PC-3 (cell line): ENCODE results near the gene ZBTB26. TPM values are rescaled to one million over a fixed set of nuclear protein-coding genes. Genes with fewer than 3 reads are reported as not detected.

Experiments
- ATAC-seq: fragments of 200-7000 bp; cut with Tn5 transposase; 2 replicates; pipeline ENCODE4 v1.9.1; 2020; ENCODE audit warnings: mild to moderate bottlenecking, moderate library complexity
- BruUV-seq: library from RNA; stranded (reverse); fragments of 400-500 nt; replicated peaks from 2 replicates; lab custom pipeline; 2021; lab: Mats Ljungman, UMichigan
- CTCF ChIA-PET: fragments of 300-600 bp; sonication (Branson Sonifier 250); formaldehyde crosslinking; loops from one replicate; lab custom pipeline; 2022; ENCODE audit warnings: antibody characterized with exemption; lab: Charles Lee
- POLR2A ChIA-PET: fragments of 300-600 bp; sonication (Branson Sonifier 250); formaldehyde crosslinking; loops from one replicate; lab custom pipeline; 2022; ENCODE audit warnings: antibody characterized with exemption; ENCODE audit not compliant: unreplicated experiment; lab: Charles Lee
- DNase-seq: peaks from one replicate; pipeline ENCODE4 v3.0.0-alpha.2; 2015
- H2AFZ ChIP-seq: fragments of 300-600 bp; sonication (generic); 2 replicates; pipeline ENCODE4 v1.6.0; 2016; ENCODE audit warnings: antibody characterized with exemption, low read length
- H3F3A ChIP-seq: fragments of 300-600 bp; sonication (generic); one replicate; pipeline ENCODE4 v1.6.0; 2017; ENCODE audit warnings: antibody characterized with exemption, low read length, control low read depth, mild to moderate bottlenecking; ENCODE audit not compliant: unreplicated experiment
- H3K27ac ChIP-seq: fragments of 300-600 bp; sonication (generic); 2 replicates; pipeline ENCODE4 v1.5.1; 2016; ENCODE audit warnings: mild to moderate bottlenecking, low read length
- H3K27me3 ChIP-seq: fragments of 300-600 bp; sonication (generic); 2 replicates; pipeline ENCODE4 v1.6.1; 2016; ENCODE audit warnings: low read length, mixed read lengths
- H3K36me3 ChIP-seq: fragments of 300-600 bp; sonication (generic); 2 replicates; pipeline ENCODE4 v1.6.1; 2016; ENCODE audit warnings: low read depth, mixed run types, low read length, mixed read lengths
- H3K4me1 ChIP-seq: fragments of 300-600 bp; sonication (generic); 2 replicates; pipeline ENCODE4 v1.5.1; 2016; ENCODE audit warnings: low read length; ENCODE audit not compliant: insufficient read depth
- H3K4me2 ChIP-seq: fragments of 300-600 bp; sonication (generic); 2 replicates; pipeline ENCODE4 v1.6.0; 2016; ENCODE audit warnings: low read length
- H3K4me3 ChIP-seq: fragments of 300-600 bp; sonication (generic); 2 replicates; pipeline ENCODE4 v1.5.1; 2016; ENCODE audit warnings: mild to moderate bottlenecking, low read length, mixed read lengths
- H3K79me2 ChIP-seq: fragments of 300-600 bp; sonication (generic); 2 replicates; pipeline ENCODE4 v1.6.1; 2017; ENCODE audit warnings: low read length, mixed read lengths
- H3K9ac ChIP-seq: fragments of 300-600 bp; sonication (generic); 2 replicates; pipeline ENCODE4 v1.6.0; 2016; ENCODE audit warnings: mild to moderate bottlenecking, low read length
- H3K9me2 ChIP-seq: fragments of 300-600 bp; sonication (generic); replicated peaks from 2 replicates; pipeline ENCODE4 v1.6.1; 2016; ENCODE audit warnings: mixed run types, low read length, mixed read lengths
- H3K9me3 ChIP-seq: fragments of 300-600 bp; sonication (generic); 2 replicates; pipeline ENCODE4 v1.6.1; 2016; ENCODE audit warnings: low read length, mixed read lengths
- H4K20me1 ChIP-seq: fragments of 300-600 bp; sonication (generic); 2 replicates; pipeline ENCODE4 v1.6.1; 2016; ENCODE audit warnings: low read length, mixed read lengths
- EZH2 ChIP-seq: fragments of 300-600 bp; sonication (generic); IDR thresholded peaks from one replicate; pipeline ENCODE4 v1.6.1; 2017; ENCODE audit warnings: antibody characterized with exemption, mild to moderate bottlenecking, low read length; ENCODE audit not compliant: unreplicated experiment
- EZH2phosphoT487 ChIP-seq: fragments of 300-600 bp; sonication (generic); IDR thresholded peaks from 2 replicates; pipeline ENCODE4 v1.6.1; 2018; ENCODE audit warnings: mild to moderate bottlenecking, antibody characterized with exemption, low read length, borderline replicate concordance
- intact Hi-C: fragments of 100-400 bp; cut with micrococcal nuclease; formaldehyde crosslinking; loops from 2 replicates; pipeline ENCODE4 v1.9.0; 2023
- total RNA-seq: library from RNA; depleted of rRNA; stranded (reverse); fragments of >200 nt; gene quantifications from 2 replicates; pipeline ENCODE4 v1.2.3, GENCODE V29; 2014; rRNA removed
- TF ChIP-seq, protein P1 (sequence below): fragments of 300-600 bp; sonication (generic); conservative IDR thresholded peaks from 2 replicates; pipeline ENCODE4 v1.5.1; 2017; ENCODE audit warnings: antibody characterized with exemption, low read depth, mild to moderate bottlenecking, low read length

The ZBTB26 gene
- total RNA-seq, 1 experiment from 2014 or later = 1.6 TPM

- H3K79me2 ChIP-seq = no peaks in the 10 kb centered on the region
- H3K9ac ChIP-seq = no peak overlapping the region
- TF ChIP-seq EZH2phosphoT487 = no peak
- no peak for TF ChIP-seq EZH2
- TF ChIP-seq, protein P1, sequence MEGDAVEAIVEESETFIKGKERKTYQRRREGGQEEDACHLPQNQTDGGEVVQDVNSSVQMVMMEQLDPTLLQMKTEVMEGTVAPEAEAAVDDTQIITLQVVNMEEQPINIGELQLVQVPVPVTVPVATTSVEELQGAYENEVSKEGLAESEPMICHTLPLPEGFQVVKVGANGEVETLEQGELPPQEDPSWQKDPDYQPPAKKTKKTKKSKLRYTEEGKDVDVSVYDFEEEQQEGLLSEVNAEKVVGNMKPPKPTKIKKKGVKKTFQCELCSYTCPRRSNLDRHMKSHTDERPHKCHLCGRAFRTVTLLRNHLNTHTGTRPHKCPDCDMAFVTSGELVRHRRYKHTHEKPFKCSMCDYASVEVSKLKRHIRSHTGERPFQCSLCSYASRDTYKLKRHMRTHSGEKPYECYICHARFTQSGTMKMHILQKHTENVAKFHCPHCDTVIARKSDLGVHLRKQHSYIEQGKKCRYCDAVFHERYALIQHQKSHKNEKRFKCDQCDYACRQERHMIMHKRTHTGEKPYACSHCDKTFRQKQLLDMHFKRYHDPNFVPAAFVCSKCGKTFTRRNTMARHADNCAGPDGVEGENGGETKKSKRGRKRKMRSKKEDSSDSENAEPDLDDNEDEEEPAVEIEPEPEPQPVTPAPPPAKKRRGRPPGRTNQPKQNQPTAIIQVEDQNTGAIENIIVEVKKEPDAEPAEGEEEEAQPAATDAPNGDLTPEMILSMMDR = no peak
- no peak for DNase-seq
- no peaks in the 10 kb centered on the region for H3K9me2 ChIP-seq
- H3K9me3 ChIP-seq = no peaks in the 10 kb centered on the region
- intact Hi-C loops = no loop called here
- no peaks in the 10 kb centered on the region; the same call in 1 of the 2 replicates for H3K36me3 ChIP-seq
- no peak for ATAC-seq
- H3K4me3 ChIP-seq = no peak overlapping the region
- peaks cover 5% of the 10 kb centered on the region; the same call in 1 of the 2 replicates for H3K4me1 ChIP-seq
- H3F3A ChIP-seq = peaks cover 5% of the 10 kb centered on the region
- H3K4me2 ChIP-seq = no peak overlapping the region
- H3K27ac ChIP-seq = no peak overlapping the region
- no peaks in the 10 kb centered on the region for H4K20me1 ChIP-seq
- no peaks in the 10 kb centered on the region for H3K27me3 ChIP-seq
- no TSS peak for BruUV-seq
- CTCF ChIA-PET = no interaction called here
- POLR2A ChIA-PET = no interaction called here
- H2AFZ ChIP-seq = no peak overlapping the region
These were observed 65.2 kb downstream of the ZBTB26 start for GRCh38 chr9:122866079-122866478.

Other genes starting within 250 kb of the ZBTB26 start
- not detected in 2 replicates for gene OR1L4, start 207.5 kb downstream of the ZBTB26 start, total RNA-seq
- not detected in 2 replicates for gene OR1L6, start 189.2 kb downstream of the ZBTB26 start, total RNA-seq
- gene OR5C1, start 142.6 kb downstream of the ZBTB26 start, total RNA-seq = not detected in 2 replicates
- not detected in 2 replicates for gene OR1K1, start 131.4 kb downstream of the ZBTB26 start, total RNA-seq
- gene PDCL, start 102.9 kb downstream of the ZBTB26 start, total RNA-seq = 13.9 and 16.3 TPM in 2 replicates
- 18.0 and 23.0 TPM in 2 replicates for gene RC3H2, start 26.2 kb downstream of the ZBTB26 start, total RNA-seq
- 4.4 and 4.7 TPM in 2 replicates for gene ZBTB6, start 18.2 kb downstream of the ZBTB26 start, total RNA-seq
- 12.7 and 16.5 TPM in 2 replicates for gene RABGAP1, start 9.5 kb upstream of the ZBTB26 start, total RNA-seq
- 0.15 TPM in 1 of 2 replicates, not detected in the other for gene GPR21, start 102.2 kb upstream of the ZBTB26 start, total RNA-seq